GM10266 (cell line): ENCODE measurements around the gene PDGFC.

ENCODE experiments used
- DNase-seq: peaks from one replicate; pipeline ENCODE4 v3.0.0; 2012; ENCODE audit errors: extremely low spot score
- TF ChIP-seq, protein P1 (sequence below): IDR thresholded peaks from 2 replicates; pipeline ENCODE4 v1.5.1; 2012; ENCODE audit warnings: mild to moderate bottlenecking, low read depth; ENCODE audit not compliant: control insufficient read depth, insufficient read depth; ENCODE audit errors: missing control alignments

Gene PDGFC

DNA sequence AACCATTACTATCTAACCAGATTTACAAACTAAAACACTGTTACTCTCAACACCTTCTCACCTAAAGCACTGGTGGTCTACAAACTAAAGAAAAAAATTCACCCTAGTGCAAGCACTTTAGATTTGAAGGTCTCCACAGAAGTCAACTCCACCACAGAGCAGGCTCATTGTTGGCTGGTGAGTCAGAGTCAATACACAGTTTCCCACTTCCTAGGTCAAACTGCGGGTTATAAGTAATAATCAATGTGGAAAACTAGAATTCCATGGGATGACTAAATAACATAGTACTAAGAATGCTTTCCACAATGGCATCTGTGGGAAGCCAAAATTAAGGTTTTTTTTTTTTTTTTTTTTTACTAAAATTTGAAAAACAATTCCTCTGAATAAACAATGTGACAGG, 191.8 kb downstream of the PDGFC start:
- no peak for DNase-seq

DNA sequence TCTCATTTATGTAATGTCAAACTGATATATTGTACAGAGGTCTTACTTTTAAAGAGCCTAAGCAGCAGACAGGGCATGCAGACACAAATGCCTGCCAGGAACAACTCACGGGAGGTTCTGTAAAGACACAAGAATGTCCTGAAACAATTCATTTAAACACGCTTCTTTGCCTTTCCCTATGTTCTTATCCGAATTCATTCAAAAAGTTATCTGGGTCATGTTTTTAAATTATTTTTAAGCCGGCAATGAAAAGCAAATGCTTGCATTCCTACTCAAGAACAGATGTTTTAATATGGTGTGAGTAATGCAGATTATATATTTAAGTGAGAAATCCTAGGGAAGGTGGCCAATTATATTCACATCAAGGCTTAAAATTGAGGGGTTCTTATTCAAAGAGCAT, 192.6 kb downstream of the PDGFC start:
- TF ChIP-seq, protein P1, sequence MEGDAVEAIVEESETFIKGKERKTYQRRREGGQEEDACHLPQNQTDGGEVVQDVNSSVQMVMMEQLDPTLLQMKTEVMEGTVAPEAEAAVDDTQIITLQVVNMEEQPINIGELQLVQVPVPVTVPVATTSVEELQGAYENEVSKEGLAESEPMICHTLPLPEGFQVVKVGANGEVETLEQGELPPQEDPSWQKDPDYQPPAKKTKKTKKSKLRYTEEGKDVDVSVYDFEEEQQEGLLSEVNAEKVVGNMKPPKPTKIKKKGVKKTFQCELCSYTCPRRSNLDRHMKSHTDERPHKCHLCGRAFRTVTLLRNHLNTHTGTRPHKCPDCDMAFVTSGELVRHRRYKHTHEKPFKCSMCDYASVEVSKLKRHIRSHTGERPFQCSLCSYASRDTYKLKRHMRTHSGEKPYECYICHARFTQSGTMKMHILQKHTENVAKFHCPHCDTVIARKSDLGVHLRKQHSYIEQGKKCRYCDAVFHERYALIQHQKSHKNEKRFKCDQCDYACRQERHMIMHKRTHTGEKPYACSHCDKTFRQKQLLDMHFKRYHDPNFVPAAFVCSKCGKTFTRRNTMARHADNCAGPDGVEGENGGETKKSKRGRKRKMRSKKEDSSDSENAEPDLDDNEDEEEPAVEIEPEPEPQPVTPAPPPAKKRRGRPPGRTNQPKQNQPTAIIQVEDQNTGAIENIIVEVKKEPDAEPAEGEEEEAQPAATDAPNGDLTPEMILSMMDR, result no peak
- DNase-seq, result no peak

More for the DNA sequence above, 191.8 kb downstream of the PDGFC start:
- TF ChIP-seq, protein P1, result no peak

DNA sequence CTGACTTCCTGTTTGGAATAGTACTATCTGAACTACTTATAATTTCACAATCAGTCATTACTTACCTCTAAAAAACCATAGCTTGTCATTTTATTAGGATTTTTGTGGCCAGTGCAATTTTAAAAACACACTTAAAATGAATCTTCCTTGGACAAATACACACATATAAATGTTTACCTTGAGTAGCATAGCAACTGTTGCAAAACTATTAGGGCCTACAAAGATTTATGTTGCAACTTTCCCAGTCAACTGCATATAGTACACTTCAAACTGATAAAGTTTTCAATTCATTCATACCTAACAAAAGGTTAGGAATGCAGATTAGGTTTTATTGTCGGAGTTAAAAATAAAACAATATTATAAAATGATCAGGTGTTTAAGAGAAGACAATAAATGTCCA, 193.0 kb downstream of the PDGFC start:
- TF ChIP-seq, protein P1, result no peak

DNA sequence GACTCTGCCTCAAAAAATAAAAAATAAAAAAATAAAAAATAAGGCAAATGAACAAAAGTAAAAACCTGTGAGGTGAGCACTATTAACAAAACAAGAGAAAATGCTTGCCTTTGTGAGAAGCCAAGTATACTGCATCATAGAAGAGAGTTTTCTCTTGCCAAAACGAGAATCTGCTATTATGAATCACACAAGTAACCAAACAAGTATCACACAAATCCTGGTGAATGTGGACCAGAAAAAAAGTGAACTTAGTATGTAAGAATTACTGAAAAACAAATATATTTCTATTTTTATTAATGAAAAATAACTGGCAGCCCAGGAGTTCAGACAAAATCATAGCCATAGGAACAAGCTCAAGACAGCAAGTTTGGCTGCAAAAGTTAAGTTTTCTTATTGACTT, 193.5 kb downstream of the PDGFC start:
- DNase-seq, result no peak
- TF ChIP-seq, protein P1, result no peak

More for the DNA sequence above, 193.0 kb downstream of the PDGFC start:
- no peak for DNase-seq

DNA sequence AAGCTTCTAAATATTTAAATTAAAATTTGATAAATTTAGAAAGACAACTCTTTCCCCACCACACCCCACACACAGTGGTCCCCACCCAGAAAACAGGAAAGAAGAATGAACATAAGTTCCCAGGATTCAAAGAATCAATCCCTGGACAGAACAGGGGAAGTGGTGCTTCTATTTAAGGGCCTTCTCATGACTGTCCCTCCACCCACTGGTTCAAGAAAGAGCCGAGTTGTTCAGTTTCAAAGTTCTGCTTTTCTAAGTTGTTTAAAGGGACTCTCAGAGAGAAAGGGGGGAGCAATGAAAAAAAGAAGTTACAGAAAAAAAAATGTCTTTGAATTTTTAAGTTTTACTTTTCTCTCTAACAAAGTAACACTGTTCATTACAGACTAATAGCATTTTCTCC, 195.8 kb downstream of the PDGFC start:
- TF ChIP-seq, protein P1, result no peak
- DNase-seq, result no peak

DNA sequence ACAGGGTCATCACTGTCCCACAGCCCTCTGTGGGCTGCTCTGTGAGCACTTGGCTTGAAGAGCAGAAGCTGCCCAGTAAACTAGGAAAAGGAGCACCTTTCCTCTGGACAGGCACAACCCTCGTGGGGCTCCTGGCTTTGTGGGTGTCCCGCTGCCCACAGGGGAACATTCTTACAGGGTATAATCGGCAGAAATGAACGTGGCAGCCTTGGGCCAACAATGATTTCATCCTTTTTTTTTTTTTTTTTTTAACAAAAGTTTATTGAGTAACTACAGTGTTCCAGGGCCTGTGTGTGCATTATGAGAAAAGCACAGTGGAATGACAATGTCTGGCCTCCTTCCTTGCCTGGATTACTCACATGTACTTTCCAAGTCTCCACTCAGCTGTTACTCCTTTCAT, 197.2 kb downstream of the PDGFC start:
- DNase-seq, result no peak
- TF ChIP-seq, protein P1, result no peak

DNA sequence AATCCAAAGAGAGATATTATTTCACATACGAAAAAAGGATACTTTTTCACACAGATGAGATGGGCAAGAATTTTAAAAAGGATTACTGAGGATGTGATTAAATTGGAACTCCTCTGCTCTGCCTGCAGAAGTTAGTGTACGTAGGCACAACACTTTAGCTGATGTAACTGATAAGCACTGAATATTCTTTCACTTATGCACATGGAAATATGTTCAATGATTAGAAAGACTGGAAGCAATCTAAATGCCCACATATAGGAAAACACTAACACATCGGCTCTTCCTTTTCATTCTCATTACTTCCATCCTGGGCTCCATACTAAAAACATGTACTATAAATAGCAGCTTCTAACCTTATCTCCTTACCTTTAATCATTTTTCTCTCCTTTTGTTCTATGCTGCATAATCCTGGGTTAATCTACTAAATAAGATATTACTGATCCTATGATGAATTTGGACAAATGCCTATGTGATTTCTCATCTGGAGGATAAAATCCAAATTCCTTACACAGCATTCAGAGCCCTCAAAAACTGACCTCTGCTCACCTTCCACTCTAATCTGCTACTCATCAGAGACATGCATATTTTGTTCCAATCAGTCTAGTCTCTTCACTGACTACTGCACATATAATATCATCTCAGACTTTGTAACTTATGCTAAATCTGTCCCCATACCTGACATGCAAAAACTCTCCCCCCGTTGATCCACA, 197.8 kb downstream of the PDGFC start:
- DNase-seq, result no peak
- TF ChIP-seq, protein P1, result no peak
